GM18498 (cell line): ENCODE results near the gene ADCY2.

Experiments
- ATAC-seq: cut with Tn5 transposase; IDR thresholded peaks from one replicate; pipeline ENCODE4 v1.9.1; 2021; ENCODE audit warnings: mild to moderate bottlenecking, moderate library complexity; ENCODE audit not compliant: unreplicated experiment

ADCY2 gene

DNA sequence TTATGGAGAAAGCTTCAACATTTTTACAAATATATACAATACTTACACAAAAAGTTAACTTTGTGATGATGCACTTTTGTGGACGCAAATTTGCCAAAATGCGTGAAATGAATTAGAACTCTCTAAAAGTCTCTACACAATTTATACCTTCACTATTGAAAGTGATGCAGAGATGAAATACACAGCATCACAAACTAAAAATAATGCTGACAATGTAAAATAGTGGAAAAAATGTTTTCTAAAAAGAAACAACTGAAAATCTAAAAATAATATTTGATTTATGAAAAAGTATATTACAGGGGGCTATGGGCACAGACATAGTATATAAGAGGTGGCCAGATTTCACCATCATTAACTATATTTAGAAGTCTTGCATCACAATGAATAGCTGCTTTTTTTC, 188.8 kb downstream of the ADCY2 start:
- ATAC-seq = no peak

DNA sequence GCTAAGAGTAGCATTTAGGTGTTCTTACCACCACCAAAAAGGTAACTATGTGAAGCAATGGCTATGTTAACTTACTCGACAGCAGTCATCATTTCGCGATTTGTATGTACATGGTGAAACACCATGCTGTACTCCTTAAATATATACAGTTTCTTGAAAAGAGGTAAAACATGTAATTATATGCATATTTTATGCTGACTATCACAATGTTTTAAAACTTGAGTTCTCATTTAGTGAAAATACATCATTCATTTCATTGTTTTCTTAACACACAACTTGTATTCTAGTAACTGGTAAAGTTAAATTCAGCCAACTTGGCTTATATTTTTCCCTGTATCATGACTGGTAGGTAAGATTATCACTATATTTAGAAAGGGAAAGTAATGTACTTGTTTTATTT, 189.9 kb downstream of the ADCY2 start:
- ATAC-seq = no peak

DNA sequence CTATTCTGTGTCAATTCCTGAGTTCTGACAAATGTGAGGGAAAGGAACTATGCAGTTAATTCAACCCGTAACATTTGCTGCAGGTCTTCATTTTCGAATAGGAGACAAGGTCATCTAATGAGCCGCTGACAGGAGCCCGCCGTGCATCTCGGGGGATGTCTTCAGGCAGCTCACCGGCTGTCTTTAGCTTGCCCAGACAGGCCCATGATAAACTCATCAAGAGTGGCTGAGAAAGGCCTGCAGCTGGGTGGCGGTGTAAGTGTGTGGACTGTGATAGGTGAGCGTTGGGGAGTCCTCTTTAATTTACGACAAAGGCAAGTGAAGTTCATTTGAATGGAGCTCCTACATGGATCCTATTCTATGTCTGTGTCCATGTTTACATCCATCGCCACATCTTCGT, 190.5 kb downstream of the ADCY2 start:
- no peak for ATAC-seq

DNA sequence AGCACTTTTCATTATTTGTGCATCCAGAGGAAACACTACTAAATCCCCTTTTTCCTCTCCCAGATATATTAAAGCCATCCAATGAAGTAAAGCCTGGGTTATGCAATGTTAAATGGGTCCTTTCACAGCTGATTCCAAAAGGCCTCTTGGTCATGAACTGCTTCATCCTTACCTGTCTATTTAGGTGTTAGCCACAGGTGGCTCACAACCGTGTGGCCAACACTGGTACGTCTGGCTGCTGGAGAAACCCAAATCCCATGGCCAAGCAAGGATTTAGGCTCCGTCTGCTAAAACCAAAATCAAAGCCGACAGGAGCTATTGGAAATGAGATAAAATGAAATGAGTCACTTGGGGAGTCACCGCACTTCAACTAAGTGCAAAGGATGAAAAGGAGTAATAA, 193.9 kb downstream of the ADCY2 start:
- no peak for ATAC-seq

DNA sequence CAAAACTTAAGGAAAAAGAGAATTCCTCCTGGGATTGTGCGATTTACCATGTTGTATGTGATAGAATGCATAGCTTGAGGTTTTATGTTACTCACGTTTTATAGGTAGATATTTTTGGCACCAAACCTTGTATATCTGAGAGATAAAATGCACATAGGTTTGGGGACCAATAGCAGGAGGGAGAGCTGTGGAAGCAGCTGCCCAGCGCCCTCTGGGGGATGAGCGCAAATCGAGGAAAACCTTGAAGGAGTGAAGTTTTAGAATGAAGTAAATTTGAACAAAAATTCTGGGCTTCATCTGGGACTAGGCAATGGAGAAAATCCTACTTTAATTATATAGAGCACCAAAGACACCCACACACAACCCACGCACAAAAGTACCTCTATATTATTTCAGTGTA, 197.0 kb downstream of the ADCY2 start:
- ATAC-seq = no peak

DNA sequence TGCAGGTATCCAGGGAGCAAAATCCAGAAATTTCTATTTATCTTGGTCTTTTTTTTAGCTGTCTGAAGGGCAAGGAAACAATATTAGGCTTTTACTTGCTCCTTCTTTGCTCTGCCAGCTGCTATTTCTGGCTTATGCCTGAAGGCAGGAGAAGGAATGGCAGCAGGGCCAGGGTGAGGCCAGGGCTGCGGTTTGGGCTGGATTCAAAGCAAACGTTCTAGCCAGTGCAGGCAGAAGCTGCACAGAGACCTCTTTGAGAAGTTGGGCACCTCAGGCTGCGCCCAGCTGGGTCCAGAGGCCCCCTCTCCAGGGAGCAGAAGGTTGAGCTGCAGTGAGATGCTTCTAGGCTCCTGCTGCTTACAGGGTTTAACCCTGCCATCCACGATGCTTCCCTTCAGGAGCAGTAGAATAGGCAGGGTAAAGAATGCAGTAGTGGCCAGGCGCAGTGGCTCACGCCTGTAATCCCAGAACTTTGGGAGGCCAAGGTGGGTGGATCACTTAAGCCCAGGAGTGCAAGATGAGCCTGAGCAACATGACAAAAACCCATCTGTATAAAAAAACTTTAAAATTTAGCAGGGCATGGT, 201.2 kb downstream of the ADCY2 start:
- ATAC-seq = no peak

DNA sequence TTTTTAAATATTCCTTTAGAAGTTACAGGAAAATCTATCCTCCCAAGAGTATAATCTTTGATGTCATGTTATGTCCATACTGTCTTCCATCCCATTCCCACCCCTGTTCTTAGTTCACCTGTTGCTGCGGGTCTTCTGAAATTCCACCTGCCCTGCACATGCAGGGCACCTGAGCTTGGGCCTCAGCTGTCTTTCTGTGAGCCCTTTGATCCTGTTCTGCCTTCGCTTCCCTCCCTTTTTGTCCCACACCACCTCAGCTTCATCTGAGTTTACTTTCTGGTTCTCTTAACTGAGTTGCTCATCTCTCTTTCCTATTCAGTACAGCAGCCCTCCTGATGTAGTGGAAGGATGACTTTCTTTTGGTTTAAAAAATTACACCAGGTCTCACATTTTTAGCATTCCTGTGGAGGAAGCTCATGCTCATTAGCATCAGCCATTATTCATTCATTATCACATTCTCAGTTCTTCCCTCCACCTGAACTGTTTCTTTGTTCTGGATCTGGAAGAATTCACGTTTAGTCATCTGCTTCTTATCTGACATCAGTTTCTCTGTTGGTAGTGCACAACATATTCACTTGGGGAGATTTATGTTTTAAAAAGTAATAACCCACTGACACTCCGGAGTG, 211.0 kb downstream of the ADCY2 start:
- ATAC-seq = no peak

DNA sequence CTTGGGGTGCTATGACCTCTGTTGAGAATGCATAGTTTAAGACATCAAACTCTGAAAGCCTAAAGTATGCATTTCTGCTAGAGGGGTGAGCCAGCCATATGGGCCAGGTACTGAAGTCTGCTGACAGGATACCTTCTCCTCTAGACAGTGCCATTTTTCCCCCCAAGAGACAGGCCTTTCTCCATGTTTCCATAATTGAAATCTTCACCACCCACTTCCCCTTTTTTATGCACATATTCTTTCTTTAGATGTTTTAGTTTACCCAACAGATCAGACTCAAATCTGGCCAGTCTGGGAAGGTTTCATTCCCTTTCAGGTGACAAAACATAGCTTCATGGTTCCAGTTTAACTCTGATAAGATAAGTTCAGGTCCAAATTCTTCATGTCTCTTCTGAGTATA, 212.8 kb downstream of the ADCY2 start:
- ATAC-seq = no peak

DNA sequence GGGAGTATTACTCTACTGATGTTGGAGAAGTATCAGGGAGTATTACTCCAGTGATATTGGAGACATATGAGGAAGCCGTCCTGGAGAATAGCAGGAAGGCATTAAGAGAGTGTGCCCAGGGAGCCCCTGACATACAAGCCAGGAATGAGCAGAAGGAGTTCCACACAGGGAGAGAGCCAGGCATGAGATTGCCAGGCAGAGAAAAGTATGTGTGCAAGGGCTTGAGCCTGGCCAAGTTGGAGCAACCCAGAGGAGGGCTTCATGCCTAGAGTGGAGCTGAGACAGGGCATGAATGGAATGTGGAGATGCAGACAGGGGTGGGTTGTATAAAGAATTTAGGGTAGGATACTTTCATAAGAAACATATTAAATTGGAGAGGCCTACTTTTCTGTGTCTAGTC, 213.8 kb downstream of the ADCY2 start:
- no peak for ATAC-seq

DNA sequence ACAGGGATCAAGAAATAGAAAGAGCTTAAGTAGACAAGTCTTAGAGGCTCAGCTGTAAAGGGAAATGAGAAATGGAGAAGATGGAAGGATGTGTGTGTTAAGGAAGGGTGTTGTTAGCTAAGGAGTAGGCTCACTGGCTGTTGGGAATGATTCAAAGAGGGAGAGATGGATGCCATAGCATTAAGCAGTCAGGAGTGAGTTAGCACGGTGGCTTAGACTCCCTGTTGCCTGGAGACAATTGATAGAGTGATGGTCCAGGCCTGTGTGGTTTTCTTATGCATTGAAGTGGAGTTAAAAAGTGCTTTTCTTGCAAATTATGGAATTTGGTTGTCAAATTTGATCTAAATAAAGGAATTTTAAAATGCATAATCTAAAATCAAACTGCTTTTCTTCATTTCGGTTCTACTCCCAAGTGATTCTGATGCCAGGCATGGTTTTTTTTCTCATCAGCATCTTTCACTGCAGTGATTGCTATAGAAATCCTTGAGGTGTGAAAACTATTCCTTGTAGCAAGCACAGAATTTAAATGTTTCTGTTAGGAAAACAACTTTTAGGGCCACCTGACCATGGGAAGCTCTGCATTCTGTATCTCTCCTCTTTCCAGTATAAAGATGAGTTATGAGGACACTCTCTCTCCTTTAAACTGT, 214.7 kb downstream of the ADCY2 start:
- no peak for ATAC-seq

DNA sequence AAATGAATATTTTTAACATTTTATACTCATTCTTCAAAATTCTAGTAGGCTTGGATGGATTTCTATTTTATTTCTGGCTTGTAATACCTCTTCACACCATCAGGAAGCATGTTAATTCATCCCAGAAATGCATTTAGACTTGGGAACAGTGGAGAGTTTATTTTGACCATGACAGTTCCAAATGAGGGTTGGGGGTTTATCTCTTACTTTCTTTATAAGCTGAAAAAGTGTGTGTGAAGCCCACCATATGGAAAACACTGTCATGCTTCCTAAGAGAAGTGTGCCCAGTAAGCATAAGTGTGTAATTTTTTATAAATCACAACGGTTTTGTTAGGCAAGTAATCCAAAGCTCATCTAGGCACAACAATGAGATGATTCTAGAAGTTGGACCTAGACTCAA, 215.6 kb downstream of the ADCY2 start:
- ATAC-seq = no peak

DNA sequence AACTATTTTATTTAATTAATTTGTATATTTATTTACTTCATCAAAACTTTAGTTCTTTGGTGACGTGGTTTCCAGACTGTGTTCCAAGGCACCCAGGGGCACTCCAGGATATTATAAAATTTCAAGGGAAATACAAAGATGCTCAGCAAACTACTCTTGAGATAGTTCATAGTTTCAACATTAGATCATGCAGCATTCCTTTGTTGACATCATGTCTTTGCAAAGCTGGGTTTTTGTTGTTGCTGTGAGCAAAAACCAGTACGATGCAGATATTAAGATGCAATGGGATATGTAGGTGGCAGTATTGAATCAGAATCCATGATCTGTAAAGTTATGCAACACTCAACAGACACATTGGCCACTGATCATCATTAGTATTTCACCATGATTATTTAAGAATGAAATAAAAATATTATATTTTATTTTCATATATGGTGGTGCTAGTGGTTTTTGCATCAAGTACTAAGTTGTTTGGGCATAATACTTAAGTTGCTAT, 219.7 kb downstream of the ADCY2 start:
- ATAC-seq = no peak

DNA sequence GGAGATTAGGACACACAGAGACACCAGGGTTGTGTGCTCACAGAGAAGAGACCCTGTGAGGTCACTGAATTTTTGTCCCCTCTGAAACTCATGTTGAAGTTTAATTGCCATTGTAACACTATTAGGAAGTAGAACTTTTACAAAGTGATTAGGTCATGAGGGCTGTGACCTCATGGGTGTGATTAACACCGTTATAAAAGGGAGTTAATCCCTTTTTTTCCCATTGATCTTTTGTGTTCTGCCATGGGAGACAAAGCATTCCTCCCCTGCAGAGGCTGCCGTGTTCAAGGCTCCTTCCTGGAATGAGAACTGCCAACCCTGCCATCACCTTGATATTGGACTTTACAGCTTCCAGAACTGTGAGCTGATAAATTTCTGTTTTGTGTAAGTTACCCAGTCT, 221.0 kb downstream of the ADCY2 start:
- no peak for ATAC-seq

DNA sequence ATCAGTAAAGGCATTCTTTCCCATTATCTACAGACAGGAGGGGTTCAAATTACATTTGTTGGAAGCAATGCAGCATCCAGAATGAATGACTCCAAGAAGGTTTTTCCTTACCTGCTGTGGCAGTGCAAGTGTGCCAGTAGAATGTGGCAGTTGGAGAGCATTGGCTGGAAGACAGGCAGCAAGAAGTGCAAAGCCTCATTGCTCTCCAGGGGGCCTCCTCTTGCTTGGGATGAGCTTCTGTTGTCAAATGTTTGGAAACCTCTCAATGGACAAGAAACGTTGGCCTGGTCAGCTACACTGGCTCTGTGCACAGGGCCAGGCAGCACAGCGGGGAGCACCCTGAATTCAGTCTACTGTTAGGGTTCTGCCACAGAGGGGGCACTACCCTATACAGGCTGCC, 226.6 kb downstream of the ADCY2 start:
- ATAC-seq = no peak

DNA sequence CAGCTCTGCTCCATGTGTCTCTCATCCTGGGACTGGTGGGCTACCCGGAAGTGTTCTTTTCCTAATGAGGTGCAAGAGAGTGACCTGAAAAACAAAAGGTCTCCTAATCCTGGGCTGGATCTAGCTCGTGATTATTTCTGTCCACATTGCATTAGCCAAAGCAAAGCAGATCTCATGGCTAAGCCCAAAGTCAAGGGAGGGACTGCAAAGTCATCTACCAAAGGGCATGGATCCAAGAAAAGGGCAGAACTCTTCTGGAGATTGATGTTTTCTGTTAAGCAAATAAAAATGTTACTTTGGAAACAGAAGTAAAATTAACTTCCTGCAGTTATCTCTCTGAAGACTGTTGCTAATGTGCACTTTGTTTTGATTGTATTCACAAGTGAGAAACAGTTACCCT, 229.8 kb downstream of the ADCY2 start:
- no peak for ATAC-seq

DNA sequence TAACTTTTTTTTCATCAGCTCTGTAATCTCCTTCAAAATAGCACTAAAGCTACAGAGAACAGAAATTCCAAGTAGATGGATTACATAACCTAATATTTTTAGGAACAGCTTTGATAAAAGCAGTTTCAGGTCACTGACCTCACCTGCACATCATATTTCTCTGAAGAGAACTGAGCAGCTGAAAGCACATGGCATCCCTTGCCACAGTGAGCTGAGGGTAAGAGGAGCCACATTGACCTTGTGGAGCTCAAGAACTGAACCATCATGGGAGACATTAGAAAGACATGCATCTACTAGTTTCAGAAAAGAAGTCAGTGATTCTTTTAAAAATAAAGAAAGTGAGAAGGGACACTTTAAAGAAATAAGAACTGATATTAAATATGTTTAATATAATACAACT, 232.3 kb downstream of the ADCY2 start:
- no peak for ATAC-seq

DNA sequence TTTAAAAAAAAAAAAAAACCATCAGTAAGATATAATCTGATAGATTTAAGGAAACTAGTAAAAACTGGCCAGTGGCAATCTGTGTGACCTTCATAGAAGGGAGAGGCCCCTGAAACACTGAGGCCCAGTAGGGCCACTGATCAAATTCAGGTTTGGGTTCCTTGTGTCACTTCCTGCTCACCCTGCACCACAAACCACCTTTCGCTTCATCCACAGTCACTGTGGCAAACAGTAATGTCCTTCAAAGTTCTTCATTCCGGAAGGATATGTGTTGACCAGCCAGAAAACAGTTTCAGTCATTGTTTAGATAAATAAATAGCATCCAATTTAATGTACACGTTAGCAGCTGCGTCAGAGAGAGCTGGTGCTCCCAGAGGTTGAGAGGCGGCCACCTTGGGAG, 232.9 kb downstream of the ADCY2 start:
- ATAC-seq = no peak

DNA sequence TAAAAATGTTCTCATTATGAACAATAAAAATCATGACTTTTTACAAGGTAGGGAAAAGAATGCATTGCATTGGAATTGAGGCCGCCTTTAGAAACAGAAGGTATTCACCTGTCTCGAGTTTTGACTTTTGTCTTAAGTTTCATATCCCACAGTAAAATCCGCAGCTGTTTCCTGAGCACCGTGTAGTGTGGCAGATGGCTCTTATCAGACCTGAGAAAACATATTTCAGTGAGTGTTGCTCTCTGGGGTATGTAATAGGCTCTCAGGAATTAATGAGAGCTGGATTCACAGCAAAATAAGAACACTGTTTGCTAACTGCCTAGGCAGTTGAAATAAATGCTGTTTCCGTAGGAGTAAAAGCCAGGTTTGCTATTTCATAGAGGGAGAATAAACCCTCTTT, 233.6 kb downstream of the ADCY2 start:
- no peak for ATAC-seq

DNA sequence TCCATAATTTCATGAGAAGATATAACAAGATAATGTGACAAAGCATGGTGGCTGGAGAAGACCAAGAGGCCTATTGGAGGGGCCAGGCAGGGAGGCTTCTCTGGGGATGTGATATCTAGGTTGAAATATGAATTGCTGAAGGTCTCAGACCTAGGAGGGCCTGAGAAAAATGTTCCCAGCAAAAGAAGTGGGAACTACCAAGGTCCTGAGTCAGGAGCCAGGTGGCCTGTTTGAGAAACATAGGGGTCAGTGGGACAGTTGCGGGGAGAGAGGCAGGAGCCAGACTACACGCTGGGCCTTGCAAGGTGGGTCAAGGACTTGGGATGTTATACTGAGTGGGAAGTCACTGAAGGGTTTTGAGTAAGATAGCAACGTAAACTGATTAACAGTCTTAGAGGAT, 238.9 kb downstream of the ADCY2 start:
- no peak for ATAC-seq

DNA sequence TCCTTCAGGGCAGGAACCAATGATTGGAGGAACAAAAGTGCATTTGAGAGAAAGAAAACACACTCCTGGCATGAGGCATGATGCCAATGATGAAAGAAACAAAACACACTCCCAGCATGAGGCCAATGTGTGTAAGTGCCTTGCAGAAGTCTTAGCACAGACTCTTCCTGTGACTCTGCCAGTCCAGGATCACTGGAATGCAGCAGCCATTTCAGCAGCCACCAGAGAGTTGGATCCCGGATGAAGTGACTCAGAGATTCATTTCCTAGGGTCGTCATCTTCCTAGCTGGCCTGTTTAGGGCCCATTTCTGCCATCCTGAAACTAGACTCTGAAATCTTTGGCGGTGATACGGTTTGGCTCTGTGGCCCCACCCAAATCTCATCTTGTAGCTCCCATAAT, 242.5 kb downstream of the ADCY2 start:
- no peak for ATAC-seq

DNA sequence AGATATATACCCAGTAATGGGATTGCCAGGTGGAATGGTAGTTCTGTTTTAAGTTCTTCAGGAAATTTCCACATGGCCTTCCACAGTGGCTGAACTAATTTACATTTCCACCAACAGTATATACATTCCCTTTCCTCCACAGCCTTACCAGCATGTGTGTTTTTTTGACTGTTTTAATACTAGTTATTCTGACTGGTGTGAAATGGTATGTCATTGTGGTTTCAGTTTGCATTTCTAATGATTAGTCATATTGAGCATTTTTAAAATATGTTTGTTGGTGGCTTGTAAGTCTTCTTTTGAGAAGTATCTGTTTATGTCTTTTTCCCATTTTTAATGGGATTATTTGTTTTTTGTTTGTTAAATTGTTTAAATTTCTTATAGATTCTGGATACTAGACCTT, 246.1 kb downstream of the ADCY2 start:
- ATAC-seq = no peak

DNA sequence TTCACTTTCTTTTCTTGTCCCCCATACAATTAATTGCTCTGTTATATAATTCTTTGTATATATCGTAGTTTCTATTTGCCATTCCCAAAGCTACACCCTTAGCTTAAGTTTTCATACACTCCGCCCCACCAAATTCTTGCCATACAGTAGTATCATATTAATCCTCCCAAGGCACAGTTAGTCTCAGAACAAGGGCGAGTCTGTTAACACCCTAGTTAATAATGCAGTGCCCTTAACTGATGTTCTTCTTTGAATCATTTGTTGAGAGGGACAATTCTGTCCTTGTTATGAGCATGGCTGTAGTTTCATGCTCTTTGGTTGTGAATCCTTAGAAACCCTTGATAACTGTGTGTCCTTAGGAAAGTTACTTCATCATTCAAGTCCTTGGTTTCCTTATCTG, 248.8 kb downstream of the ADCY2 start:
- ATAC-seq = no peak

DNA sequence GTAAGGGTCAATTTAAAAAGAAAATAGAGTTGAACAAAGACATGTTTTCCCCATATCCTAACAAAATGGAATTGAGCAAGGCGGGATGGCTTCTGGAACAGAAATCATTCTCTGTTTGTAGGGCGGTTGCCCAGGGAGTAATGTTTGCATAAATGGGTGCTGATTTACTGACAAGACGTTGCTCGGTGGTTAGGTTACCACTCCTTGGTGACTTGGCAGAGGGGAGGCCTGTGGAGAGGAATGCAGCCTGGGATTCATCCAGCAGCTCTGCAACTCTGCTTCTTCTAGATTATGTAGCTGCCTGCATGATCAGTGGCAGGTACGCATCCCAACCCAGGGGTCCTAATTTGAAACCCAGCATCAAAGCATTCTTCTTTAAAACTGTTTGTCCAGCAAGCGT, 254.8 kb downstream of the ADCY2 start:
- ATAC-seq = no peak
